K562 (cell line): ENCODE measurements around the gene ZBTB39. TPM values are rescaled to one million over a fixed set of nuclear protein-coding genes. Genes with fewer than 3 reads are reported as not detected.

Experiments
- CTCF ChIP-seq, 3 experiments: IDR thresholded peaks in 2 of 3; conservative IDR thresholded peaks in 1 of 3; 2 replicates each; pipeline ENCODE4 v1.5.1; 2011 to 2012; ENCODE audit warnings: low read length in 3 of 3, mild to moderate bottlenecking in 3 of 3, control low read depth in 2 of 3, improper control_type of control experiment in 1 of 3, inconsistent platforms in 1 of 3, low read depth in 1 of 3, mixed read lengths in 1 of 3, moderate library complexity in 1 of 3; ENCODE audit not compliant: insufficient read depth in 2 of 3
- DACH1 ChIP-seq: fragments of 450-650 bp; IDR thresholded peaks from 2 replicates; pipeline ENCODE4 v1.6.1; 2018; ENCODE audit not compliant: partially characterized antibody
- FOXP4 ChIP-seq: sonication (generic); formaldehyde crosslinking; IDR thresholded peaks from 2 replicates; pipeline ENCODE4 v1.8.0; 2022; ENCODE audit warnings: mild to moderate bottlenecking, missing genetic modification reagents, borderline replicate concordance
- GABPB1 ChIP-seq: sonication (generic); formaldehyde crosslinking; IDR thresholded peaks from 2 replicates; pipeline ENCODE4 v1.8.0; 2022; ENCODE audit warnings: mild to moderate bottlenecking, missing genetic modification reagents
- HSF4 ChIP-seq: fragments of 250-450 bp; sonication (Bioruptor Pico); IDR thresholded peaks from 2 replicates; pipeline ENCODE4 v2.1.2; 2022; ENCODE audit warnings: mild to moderate bottlenecking, moderate library complexity, borderline replicate concordance
- MBD2 ChIP-seq: sonication (generic); IDR thresholded peaks from 2 replicates; pipeline ENCODE4 v1.6.1; 2016; ENCODE audit warnings: low read depth, borderline replicate concordance
- MYC ChIP-seq, 2 experiments: fragments of 250-450 bp in 1 of 2; sonication (Bioruptor Pico) in 1 of 2; IDR thresholded peaks; 2 replicates each; pipeline versions ENCODE4 v1.5.1 to v1.6.1; 2012 to 2021; ENCODE audit warnings: low read depth in 2 of 2, borderline replicate concordance in 1 of 2, improper control_type of control experiment in 1 of 2, low read length in 1 of 2, mild to moderate bottlenecking in 1 of 2, moderate library complexity in 1 of 2
- PBX2 ChIP-seq, 2 experiments: IDR thresholded peaks in 1 of 2; conservative IDR thresholded peaks in 1 of 2; 2 replicates each; pipeline ENCODE4 v1.6.1; 2016; ENCODE audit warnings: low read depth in 2 of 2, mild to moderate bottlenecking in 1 of 2, missing compliant biosample characterization in 1 of 2, missing genetic modification characterization in 1 of 2, moderate library complexity in 1 of 2
- RREB1 ChIP-seq: fragments of 250-450 bp; sonication (Bioruptor Pico); IDR thresholded peaks from 2 replicates; pipeline ENCODE4 v1.4.0; 2020
- RUNX1 ChIP-seq: sonication (generic); IDR thresholded peaks from 2 replicates; pipeline ENCODE4 v1.6.1; 2016; ENCODE audit warnings: antibody characterized with exemption, low read depth
- SMC3 ChIP-seq: conservative IDR thresholded peaks from 2 replicates; pipeline ENCODE4 v1.6.1; 2011; ENCODE audit warnings: low read depth, low read length, improper control_type of control experiment; ENCODE audit not compliant: insufficient read depth
- TBL1XR1 ChIP-seq, 2 experiments: IDR thresholded peaks; 2 replicates each; pipeline ENCODE4 v1.6.1; 2012; ENCODE audit warnings: improper control_type of control experiment in 2 of 2, low read length in 2 of 2, mild to moderate bottlenecking in 1 of 2
- ZNF436 ChIP-seq: fragments of 250-450, 450-650 bp; sonication (Bioruptor Pico); formaldehyde crosslinking; IDR thresholded peaks from 2 replicates; pipeline ENCODE4 v1.7.0; 2020; ENCODE audit warnings: mild to moderate bottlenecking
- polyA plus RNA-seq, 8 experiments: library from polyadenylated mRNA; depleted of rRNA in 4 of 8; stranded (reverse) in 5 of 8; unstranded in 3 of 8; fragments of >200 nt; fragmentation: Nextera tagmentation in 2 of 8; fragmentation: Illumina TruSeq in 1 of 8; extraction: Ambion mirVana in 2 of 8; extraction: Trizol in 1 of 8; gene quantifications; 2 replicates each; pipeline versions ENCODE4 v1.2.1 to v1.2.3, GENCODE V29; 2011 to 2014; ENCODE audit warnings: inconsistent platforms in 1 of 8, missing spikeins in 1 of 8
- total RNA-seq, 7 experiments: library from RNA; depleted of rRNA in 6 of 7; stranded (reverse); fragments of >200 nt in 6 of 7; fragmentation: Illumina TruSeq in 2 of 7; extraction: Trizol in 2 of 7; gene quantifications; 2 replicates each; pipeline versions ENCODE4 v1.2.1 to v1.2.3, GENCODE V29; 2011 to 2021; ENCODE audit warnings: low replicate concordance in 1 of 7

Gene ZBTB39
- total and polyA plus RNA-seq, 9 of the 15 experiments (the other 6 are each of a cell fraction or from before 2014, with no cell fraction given), result 3.3 to 13.3 (median 8.6) TPM

- TF ChIP-seq CTCF (IDR thresholded peaks at IDR 0.05 in 2 of 3, conservative IDR thresholded peaks at IDR 0.05 in 1 of 3; ENCODE audit: insufficient read depth in 2 of 3, low read depth in 1 of 3, low read length in 3 of 3) (peak; percentile 93), DACH1 (peak; percentile 15), ZNF436 (no peak), FOXP4 (CRISPR knock-in tag) (no peak), PBX2 (CRISPR knock-in tag; IDR thresholded peaks at IDR 0.05; ENCODE audit: low read depth) (no peak), PBX2 (tag; conservative IDR thresholded peaks at IDR 0.05; ENCODE audit: low read depth) (peak; percentile 42; the same call in 1 of the 2 replicates), MBD2 (no peak), GABPB1 (CRISPR knock-in tag) (peak; percentile 40; the same call in 1 of the 2 replicates), MYC (IDR thresholded peaks at IDR 0.05; ENCODE audit: low read depth, low read length) (0 out of 2 replicates have a peak, but pooled peaks have one; percentile 38), MYC (CRISPR knock-in tag; IDR thresholded peaks at IDR 0.05; ENCODE audit: borderline replicate concordance, low read depth) (no peak), HSF4 (CRISPR knock-in tag) (no peak), RUNX1 (0 out of 2 replicates have a peak, but pooled peaks have one; percentile 23), RREB1 (0 out of 2 replicates have a peak, but pooled peaks have one; percentile 62), SMC3 (peak; percentile 98), TBL1XR1 (IDR thresholded peaks at IDR 0.05; ENCODE audit: low read length in 2 of 2) (peak; percentile 22 to 71; a peak in 1 of 4 replicates)
These were observed 4.9 kb downstream of the ZBTB39 start (continued) for GRCh38 chr12:57001448-57001906.
